ENCODE measurements around the gene DDC.
"Not testable (repeated sequence)": the region's sequence is repeated elsewhere in the genome, so short reads cannot be mapped to it uniquely, and the experiment has no call there.

The DDC gene

DNA sequence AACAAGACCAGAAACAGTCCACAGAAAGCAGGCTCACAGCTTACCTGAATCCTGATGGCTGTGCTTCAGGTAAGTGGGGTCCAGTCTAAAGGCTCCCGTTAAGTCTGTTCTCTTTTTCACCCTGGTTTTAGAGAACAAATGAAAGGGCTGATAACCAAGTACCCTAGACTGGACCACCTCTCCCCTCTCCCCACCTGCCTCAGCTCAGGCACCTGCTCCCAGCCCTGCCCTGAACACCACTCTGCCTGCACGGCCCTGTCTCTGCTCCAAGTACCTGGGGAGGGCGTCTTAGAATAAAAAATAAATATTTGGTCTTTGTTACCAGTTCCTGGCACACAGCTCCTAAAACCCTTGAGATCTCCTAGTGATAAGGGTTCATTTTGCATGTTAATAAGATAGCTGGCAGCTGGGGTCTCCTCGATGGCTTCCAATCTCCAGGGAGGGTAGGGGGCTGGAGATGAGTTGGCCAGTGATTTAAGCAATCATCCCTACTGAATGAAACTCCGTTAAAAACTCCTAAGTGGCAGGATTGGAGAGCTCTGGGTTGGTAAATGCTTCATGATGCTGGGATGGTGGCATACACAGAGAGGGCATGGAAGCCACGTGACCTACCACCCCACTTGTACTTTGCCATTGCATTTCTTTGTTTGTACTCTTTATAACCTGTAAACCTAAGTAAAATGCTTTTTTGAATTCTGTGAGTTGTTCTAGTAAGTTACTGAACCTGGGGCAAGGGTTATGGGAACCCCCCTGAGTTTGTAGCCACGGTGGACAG lies 85.3 kb downstream of the DDC start:
- no peak for DNase-seq

DNA sequence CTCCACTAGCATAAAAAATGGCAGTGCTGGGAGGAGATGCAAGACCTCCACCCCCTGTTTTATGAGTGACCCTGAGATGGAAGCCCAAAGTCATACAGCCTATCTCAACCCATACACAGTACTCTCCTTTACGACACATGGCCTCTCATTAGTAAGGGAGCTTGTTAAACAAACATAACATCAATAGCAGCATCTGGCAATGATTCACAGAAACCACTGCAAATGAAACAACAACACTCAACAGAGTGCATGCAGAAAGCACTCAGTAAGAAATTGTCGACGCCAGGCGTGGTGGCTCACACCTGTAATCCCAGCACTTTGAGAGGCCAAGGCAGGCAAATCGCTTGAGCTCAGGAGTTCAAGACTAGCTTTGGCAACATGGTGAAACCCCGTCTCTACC lies 87.6 kb downstream of the DDC start:
- DNase-seq = peak; percentile 25 to 30

DNA sequence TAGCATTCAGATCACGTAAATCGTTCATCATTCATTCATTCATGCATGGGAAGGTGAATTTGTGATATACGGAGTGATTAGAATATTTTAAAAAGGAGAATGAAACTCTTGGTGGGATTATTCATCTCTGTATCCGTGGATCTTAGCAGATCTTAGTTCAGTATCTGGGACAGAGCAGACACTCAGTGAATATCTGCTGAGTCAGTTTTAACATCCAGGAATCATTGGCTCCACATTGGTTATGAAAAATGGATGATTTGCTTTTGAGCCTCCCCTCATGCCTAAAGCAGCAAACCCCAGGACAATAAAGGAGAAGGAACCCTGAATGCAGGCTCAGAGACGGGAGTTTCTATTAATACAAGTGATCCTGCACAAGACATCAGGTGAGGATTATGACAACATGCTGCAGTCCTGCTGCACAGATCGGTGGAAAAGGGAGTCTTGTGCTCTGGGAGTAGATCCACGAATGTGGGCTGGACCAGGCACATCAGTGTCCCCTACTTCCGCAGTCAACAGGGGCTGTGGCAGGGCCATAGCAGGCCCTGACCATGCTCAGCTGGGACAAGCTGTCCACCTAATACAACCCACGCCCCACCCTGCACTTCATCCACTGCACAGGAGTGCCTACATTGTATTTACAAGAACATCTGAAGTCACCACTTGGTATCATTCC lies 88.1 kb downstream of the DDC start:
- no peak for DNase-seq

DNA sequence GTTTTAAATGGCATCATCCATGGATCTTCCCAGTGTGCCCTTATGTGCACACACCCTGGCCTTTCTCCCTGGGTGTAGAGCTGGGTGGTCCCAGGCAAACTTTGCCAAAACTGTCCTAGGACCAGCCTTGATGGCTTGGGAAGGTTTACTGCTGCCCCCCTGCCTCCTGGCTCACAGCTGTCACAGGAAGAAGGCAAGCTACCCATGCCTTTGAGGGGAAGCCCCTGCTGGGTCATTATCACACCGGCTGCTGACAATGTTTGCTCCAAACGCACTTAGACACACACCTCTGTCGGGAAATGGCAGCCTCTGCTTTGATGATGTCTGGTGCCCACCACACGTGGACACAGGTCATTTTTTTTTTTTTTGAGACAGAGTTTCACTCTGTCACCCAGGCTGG lies 89.9 kb downstream of the DDC start:
- no peak for DNase-seq

DNA sequence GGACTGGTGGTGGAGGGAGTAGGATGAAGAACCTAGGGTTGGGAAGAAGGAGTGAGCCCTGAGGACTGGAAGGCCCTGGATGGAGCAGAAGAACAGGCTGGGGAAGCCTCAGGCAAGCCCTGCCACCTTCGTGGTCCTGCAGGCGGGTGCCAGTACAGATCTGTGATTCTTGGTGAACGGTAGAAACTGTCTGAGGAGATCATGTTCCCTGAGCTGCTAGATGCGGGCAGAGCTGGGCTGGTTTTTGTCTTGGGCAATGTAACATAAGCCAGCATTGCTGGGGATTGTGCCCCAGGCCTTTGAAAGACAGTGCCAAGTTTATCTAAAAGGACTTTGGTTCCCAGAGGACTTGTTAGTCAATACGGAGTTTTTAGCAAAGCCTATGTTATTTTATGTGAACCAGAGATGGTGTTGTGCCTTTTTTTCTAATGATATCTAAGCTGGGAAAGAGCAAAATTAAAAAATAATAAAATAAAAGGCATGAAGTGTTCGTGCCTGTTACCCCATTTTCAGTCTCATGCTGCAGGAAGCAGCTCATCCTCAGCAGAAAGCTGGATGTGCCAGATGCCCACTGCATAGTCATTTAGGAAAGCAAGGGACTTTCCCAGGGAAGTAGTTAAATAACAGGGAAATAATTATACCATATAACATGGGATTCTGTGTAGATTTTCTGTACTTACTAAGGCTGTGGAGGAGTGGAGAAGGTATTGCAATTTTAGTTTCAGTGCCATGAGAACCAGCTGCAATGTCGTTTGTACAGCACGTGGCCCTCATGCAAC lies 90.6 kb downstream of the DDC start:
- no peak for DNase-seq

DNA sequence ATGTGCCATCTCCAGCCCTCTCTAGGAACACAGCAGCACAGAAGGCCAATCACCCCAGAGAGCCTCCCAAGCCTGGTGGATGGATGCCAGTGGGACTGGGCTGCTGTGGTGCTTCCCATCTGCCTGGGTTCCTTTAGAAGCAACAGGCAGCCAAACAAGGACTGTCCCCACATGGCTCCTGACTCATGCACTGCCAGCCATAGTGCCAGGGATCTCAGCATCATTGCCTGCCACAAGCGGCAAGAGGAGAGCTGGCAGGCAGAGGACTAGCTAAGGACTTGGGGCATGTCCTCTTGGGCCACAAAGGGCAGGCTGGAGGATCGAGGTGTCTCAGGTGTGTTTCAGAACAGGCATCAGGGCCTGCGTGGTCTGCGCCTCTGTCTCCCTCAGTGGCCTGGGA lies 91.7 kb downstream of the DDC start:
- DNase-seq = no peak

GRCh38 chr7:50472427-50472826 lies 92.8 kb downstream of the DDC start:
- DNase-seq = no peak

- no peak for DNase-seq
These were observed 93.2 kb downstream of the DDC start for GRCh38 chr7:50471970-50472369.

- DNase-seq = peak in 1 of 2 experiments; percentile 35
These were observed 94.7 kb downstream of the DDC start for GRCh38 chr7:50470250-50471163.

GRCh38 chr7:50469181-50469580 lies 96.0 kb downstream of the DDC start:
- no peak for DNase-seq

GRCh38 chr7:50467817-50468610 lies 97.2 kb downstream of the DDC start:
- peak; percentile 81 to 85 for DNase-seq

GRCh38 chr7:50466815-50467585 lies 98.2 kb downstream of the DDC start:
- no peak for DNase-seq

DNA sequence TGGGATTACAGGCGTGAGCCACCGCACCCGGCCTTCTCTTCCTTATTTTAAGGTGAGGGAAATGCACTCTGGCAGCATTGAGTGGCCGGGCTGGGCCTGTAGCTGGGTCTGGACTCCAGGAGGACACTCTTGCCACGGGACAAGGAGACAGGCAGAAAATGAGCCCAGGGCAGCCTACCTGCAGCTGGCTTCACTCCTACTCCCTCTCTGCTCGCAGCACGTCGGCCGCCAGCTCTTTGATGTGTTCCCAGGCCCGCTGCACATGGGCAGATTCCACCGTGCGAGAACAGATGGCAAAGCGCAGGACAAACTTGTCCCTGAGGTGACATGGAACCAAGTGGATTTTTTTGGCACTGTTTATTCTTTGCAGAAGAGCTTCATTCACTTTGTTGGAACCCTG lies 102.2 kb downstream of the DDC start:
- DNase-seq = no peak

- no peak for DNase-seq
These were observed 102.8 kb downstream of the DDC start for GRCh38 chr7:50462361-50462760.

DNA sequence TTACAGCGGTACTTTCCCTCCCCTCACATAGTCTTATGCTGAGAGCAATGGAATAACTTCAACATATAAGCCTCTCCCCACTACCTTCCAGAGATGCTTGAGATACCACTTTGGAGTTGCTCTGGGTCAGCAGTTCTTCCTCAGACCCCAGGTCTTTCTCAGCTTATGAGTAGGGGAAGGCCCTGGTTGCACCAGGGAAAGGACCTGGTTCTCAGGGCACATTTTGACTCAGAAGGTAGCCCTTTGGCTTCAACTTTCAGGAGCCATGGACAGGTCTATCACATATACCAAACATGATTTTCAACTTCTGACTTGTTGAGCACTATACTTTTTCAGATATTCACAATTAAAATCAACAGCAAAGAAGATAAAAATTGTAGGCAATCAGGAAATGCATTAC lies 103.5 kb downstream of the DDC start:
- no peak for DNase-seq

DNA sequence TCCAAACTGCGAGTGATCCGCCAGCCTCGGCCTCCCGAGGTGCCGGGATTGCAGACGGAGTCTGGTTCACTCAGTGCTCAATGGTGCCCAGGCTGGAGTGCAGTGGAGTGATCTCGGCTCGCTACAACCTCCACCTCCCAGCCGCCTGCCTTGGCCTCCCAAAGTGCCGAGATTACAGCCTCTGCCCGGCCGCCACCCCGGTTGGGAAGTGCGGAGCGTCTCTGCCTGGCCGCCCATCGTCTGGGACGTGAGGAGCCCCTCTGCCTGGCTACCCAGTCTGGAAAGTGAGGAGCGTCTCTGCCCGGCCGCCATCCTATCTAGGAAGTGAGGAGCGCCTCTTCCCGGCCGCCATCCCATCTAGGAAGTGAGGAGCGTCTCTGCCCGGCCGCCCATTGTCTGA lies 106.0 kb downstream of the DDC start:
- DNase-seq = not testable (repeated sequence)

DNA sequence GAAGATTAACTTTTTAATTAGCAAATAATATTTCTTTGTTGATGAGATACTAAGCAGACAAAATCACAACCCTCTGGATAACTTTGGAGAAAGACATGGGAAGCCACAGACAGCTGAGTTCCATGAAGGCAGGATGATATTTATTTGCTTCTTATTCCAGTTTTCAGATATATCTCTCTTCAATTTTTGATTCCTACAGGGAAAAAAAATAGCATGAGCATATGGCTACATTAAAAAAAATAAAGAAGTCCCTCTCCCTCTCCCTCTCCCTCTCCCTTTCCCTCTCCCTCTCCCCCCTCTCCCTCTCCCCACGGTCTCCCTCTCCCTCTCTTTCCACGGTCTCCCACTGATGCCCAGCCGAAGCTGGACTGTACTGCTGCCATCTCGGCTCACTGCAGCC lies 106.6 kb downstream of the DDC start:
- DNase-seq = not testable (repeated sequence)

DNA sequence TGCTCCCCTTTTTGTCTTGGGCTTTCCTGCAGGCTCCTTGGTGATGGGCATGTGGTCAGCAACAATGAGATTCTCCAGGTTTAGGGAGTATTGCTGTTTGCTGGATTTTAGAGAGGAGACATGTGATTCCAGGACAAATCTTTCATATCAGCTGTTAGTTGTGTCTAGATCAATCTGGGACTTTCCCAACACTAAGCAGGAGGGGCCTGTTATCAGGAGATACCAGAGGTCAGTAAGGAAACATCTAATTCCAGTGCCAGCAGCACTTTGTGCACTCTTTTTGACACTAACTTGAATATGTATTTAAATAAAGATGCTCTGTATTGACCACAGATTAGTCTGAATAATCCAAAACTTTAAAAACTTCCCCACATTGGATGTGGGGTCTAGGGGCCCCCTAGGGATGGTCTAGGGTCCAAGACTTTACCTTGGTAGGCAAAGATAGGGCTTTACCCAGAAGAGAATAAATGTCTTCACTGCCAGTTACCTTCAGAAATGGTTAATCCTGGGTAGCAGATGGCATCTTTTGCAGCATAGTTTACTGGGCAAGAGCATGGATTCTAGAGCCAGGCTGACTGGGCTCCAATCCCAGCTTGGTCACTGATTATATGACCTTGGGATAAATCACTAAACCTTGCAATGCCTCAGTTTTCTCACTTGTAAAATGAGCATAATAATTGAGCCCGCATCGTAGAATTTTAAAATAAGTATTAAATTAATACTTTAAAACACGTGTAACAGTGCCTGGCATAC lies 108.7 kb downstream of the DDC start:
- DNase-seq = no peak

GRCh38 chr7:50455658-50456057 lies 109.5 kb downstream of the DDC start:
- no peak for DNase-seq

- no peak for DNase-seq
These were observed 110.2 kb downstream of the DDC start for GRCh38 chr7:50454968-50455367.

All from SHP77 (cell line).